Endothelial cell of umbilical vein (primary cell): ENCODE measurements around the gene KIF3A. TPM values are rescaled to one million over a fixed set of nuclear protein-coding genes. Genes with fewer than 3 reads are reported as not detected.

Experiments used
- BruUV-seq: library from RNA; stranded (reverse); fragments of 400-500 nt; replicated peaks from 2 replicates; lab custom pipeline; 2021; lab: Mats Ljungman, UMichigan
- CTCF ChIA-PET: fragments of 300-600, 350-600 bp; sonication (Branson Sonifier 250); formaldehyde crosslinking; loops from one replicate; lab custom pipeline; 2021; ENCODE audit warnings: antibody characterized with exemption, inconsistent platforms; lab: Charles Lee
- POLR2A ChIA-PET: fragments of 300-600, 350-600 bp; sonication (Branson Sonifier 250); formaldehyde crosslinking; loops from one replicate; lab custom pipeline; 2021; ENCODE audit warnings: antibody characterized with exemption, inconsistent platforms; lab: Charles Lee
- DNase-seq: peaks from one replicate; pipeline ENCODE4 v3.0.0-alpha.2; 2011; ENCODE audit warnings: low read depth, low spot score
- FAIRE-seq: peaks from 2 replicates; lab custom pipeline; 2011; peaks lifted over from hg19 to GRCh38; lab: Jason Lieb, UNC
- H2AFZ ChIP-seq: 2 replicates; pipeline ENCODE4 v1.6.0; 2012; ENCODE audit warnings: low read depth, low read length, control low read depth, inconsistent platforms
- H3K27ac ChIP-seq: 2 replicates; pipeline ENCODE4 v1.5.1; 2011; ENCODE audit warnings: low read depth, mild to moderate bottlenecking, control low read depth, low read length, moderate library complexity; ENCODE audit not compliant: insufficient read depth
- H3K27me3 ChIP-seq, 2 experiments: 2 replicates each; pipeline versions ENCODE4 v1.6.0 to v1.6.1; 2011; ENCODE audit warnings: low read length in 2 of 2, mixed read lengths in 1 of 2; ENCODE audit not compliant: control insufficient read depth in 2 of 2, insufficient read depth in 2 of 2
- H3K36me3 ChIP-seq, 2 experiments: 2 replicates in 1 of 2; 3 replicates in 1 of 2; pipeline ENCODE4 v1.5.1; 2011; ENCODE audit warnings: low read length in 2 of 2, mild to moderate bottlenecking in 1 of 2, moderate library complexity in 1 of 2; ENCODE audit not compliant: control insufficient read depth in 2 of 2, insufficient read depth in 2 of 2; ENCODE audit errors: extremely low read depth in 1 of 2
- H3K4me1 ChIP-seq: 3 replicates; pipeline ENCODE4 v1.5.1; 2011; ENCODE audit warnings: mild to moderate bottlenecking, low read length; ENCODE audit not compliant: control insufficient read depth, insufficient read depth; ENCODE audit errors: extremely low read depth
- H3K4me2 ChIP-seq: 2 replicates; pipeline ENCODE4 v1.6.1; 2011; ENCODE audit warnings: low read length, control low read depth, mixed read lengths; ENCODE audit not compliant: insufficient read depth
- H3K4me3 ChIP-seq, 3 experiments: fragments of 200-600 bp in 1 of 3; sonication (generic), shearing (Covaris generic) in 1 of 3; replicated peaks in 1 of 3; 2 replicates each; pipeline ENCODE4 v1.5.1; 2011 to 2016; ENCODE audit warnings: control low read depth in 3 of 3, low read length in 3 of 3, mild to moderate bottlenecking in 2 of 3, inconsistent platforms in 1 of 3, low read depth in 1 of 3, moderate library complexity in 1 of 3; ENCODE audit not compliant: insufficient read depth in 1 of 3
- H3K79me2 ChIP-seq: 2 replicates; pipeline ENCODE4 v1.6.0; 2012; ENCODE audit warnings: low read length, inconsistent platforms; ENCODE audit not compliant: control insufficient read depth, insufficient read depth
- H3K9ac ChIP-seq: replicated peaks from 2 replicates; pipeline ENCODE3; 2011; ENCODE audit warnings: low read length, control low read depth; ENCODE audit not compliant: insufficient read depth; ENCODE audit errors: extremely low read depth
- H3K9me1 ChIP-seq: replicated peaks from 3 replicates; pipeline ENCODE4 v1.6.0; 2011; ENCODE audit warnings: mild to moderate bottlenecking, low read length; ENCODE audit not compliant: control insufficient read depth, insufficient read depth; ENCODE audit errors: extremely low read depth
- H3K9me3 ChIP-seq: replicated peaks from 2 replicates; pipeline ENCODE4 v1.5.1; 2012; ENCODE audit warnings: low read length, inconsistent platforms; ENCODE audit not compliant: control insufficient read depth, insufficient read depth
- H4K20me1 ChIP-seq: replicated peaks from 2 replicates; pipeline ENCODE3; 2011; ENCODE audit warnings: mild to moderate bottlenecking, low read length; ENCODE audit not compliant: control insufficient read depth, insufficient read depth; ENCODE audit errors: extremely low read depth
- EZH2 ChIP-seq: IDR thresholded peaks from 2 replicates; pipeline ENCODE4 v1.6.1; 2012; ENCODE audit warnings: borderline replicate concordance, low read depth, mild to moderate bottlenecking, moderate library complexity, low read length, inconsistent platforms; ENCODE audit not compliant: severe bottlenecking
- FOS ChIP-seq: IDR thresholded peaks from 2 replicates; pipeline ENCODE4 v1.6.1; 2011; ENCODE audit warnings: mild to moderate bottlenecking, low read length, moderate library complexity, borderline replicate concordance; ENCODE audit not compliant: insufficient read depth
- GATA2 ChIP-seq: IDR thresholded peaks from 2 replicates; pipeline ENCODE4 v1.7.0; 2011; ENCODE audit warnings: low read depth, mild to moderate bottlenecking, moderate library complexity, mixed read lengths, low read length; ENCODE audit not compliant: insufficient read length, insufficient read depth
- JUN ChIP-seq: IDR thresholded peaks from 2 replicates; pipeline ENCODE4 v1.6.1; 2011; ENCODE audit warnings: borderline replicate concordance, low read depth; ENCODE audit not compliant: insufficient read length, insufficient read depth
- MYC ChIP-seq: IDR thresholded peaks from one replicate; pipeline ENCODE4 v1.6.1; 2011; ENCODE audit warnings: mild to moderate bottlenecking, low read depth, low read length
- POLR2A ChIP-seq: IDR thresholded peaks from 2 replicates; pipeline ENCODE4 v1.6.1; 2012; ENCODE audit warnings: low read depth, mild to moderate bottlenecking, control low read depth, low read length
- POLR2AphosphoS5 ChIP-seq: IDR thresholded peaks from 2 replicates; pipeline ENCODE4 v1.6.1; 2012; ENCODE audit warnings: low read depth, mild to moderate bottlenecking, control low read depth, low read length, moderate library complexity; ENCODE audit not compliant: insufficient read depth
- dilution Hi-C: fragments of 300-500 bp; cut with MboI; formaldehyde crosslinking; loops from one replicate; pipeline ENCODE4 v1.15.0; 2019; ENCODE audit warnings: low sequenced_read_pairs; ENCODE audit not compliant: extremely low pct_ligation_motif_present
- intact Hi-C: fragments of 100-400 bp; cut with micrococcal nuclease; formaldehyde crosslinking; loops from one replicate; pipeline ENCODE4 v1.10.0; 2022
- polyA plus RNA-seq, 4 experiments: library from polyadenylated mRNA; depleted of rRNA in 3 of 4; stranded (reverse) in 3 of 4; unstranded in 1 of 4; fragments of >200 nt; gene quantifications; 2 replicates each; pipeline versions ENCODE4 v1.2.1 to v1.2.3, GENCODE V29; 2011 to 2012; ENCODE audit warnings: missing spikeins in 1 of 4
- total RNA-seq: library from RNA; stranded (reverse); gene quantifications from 2 replicates; pipeline ENCODE4 v1.2.3, GENCODE V29; 2021
- TF ChIP-seq, protein P1 (sequence below): IDR thresholded peaks from 2 replicates; pipeline ENCODE4 v1.6.1; 2011; ENCODE audit not compliant: insufficient read depth, insufficient read length
- TF ChIP-seq, protein P2 (sequence below), 2 donors: IDR thresholded peaks; 1 replicate in 1 of 2; 2 replicates in 1 of 2; pipeline ENCODE4 v1.5.1; 2011; ENCODE audit warnings: low read length in 2 of 2, mild to moderate bottlenecking in 2 of 2, moderate library complexity in 2 of 2, control low read depth in 1 of 2, inconsistent platforms in 1 of 2, low read depth in 1 of 2; ENCODE audit not compliant: insufficient read depth in 1 of 2; ENCODE audit errors: extremely low read depth in 1 of 2

The KIF3A gene
- total and polyA plus RNA-seq, 2 donors (not counting 3 experiments of a cell fraction or from before 2014, with no cell fraction given), result 3.3 to 11.2 TPM

DNA sequence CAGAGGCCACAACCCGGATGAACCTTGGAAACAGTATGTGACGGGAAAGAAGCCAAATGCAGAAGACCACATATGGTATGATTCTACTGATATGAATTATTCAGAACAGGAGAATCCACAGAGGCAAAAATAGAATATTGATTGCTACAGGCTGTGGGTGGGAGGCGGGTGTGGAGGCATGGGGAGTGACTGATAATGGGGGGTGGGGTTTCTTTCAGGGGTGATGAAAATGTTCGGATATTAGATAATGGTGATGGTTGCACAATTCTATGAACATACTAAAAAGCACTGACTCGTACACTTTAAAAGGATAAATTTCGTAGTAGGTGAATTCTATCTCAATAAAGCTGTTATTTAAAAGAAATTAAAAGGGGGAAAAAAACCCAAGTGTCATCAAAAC, 52.9 kb downstream of the KIF3A start:
- Histone ChIP-seq H2AFZ (no peak overlapping the region), H3K79me2 (no peaks in the 10 kb centered on the region), H3K9me3 (no peaks in the 10 kb centered on the region), H3K4me1 (no peaks in the 10 kb centered on the region), H3K4me3 (no peak overlapping the region), H3K4me2 (no peak overlapping the region), H3K27ac (no peak overlapping the region), H3K9ac (no peak overlapping the region), H3K36me3 (no peaks in the 10 kb centered on the region), H3K27me3 (no peaks in the 10 kb centered on the region), H4K20me1 (no peaks in the 10 kb centered on the region), H3K9me1 (no peaks in the 10 kb centered on the region)
- intact Hi-C loops, result no loop called here
- dilution Hi-C loops, result no loop called here
- FAIRE-seq (no peak), DNase-seq (no peak)
- BruUV-seq, result no TSS peak
- no peak for TF ChIP-seq JUN
- TF ChIP-seq, protein P1, sequence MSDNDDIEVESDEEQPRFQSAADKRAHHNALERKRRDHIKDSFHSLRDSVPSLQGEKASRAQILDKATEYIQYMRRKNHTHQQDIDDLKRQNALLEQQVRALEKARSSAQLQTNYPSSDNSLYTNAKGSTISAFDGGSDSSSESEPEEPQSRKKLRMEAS, result no peak
- TF ChIP-seq POLR2AphosphoS5, result no peak
- no peak for TF ChIP-seq EZH2
- TF ChIP-seq, protein P2, sequence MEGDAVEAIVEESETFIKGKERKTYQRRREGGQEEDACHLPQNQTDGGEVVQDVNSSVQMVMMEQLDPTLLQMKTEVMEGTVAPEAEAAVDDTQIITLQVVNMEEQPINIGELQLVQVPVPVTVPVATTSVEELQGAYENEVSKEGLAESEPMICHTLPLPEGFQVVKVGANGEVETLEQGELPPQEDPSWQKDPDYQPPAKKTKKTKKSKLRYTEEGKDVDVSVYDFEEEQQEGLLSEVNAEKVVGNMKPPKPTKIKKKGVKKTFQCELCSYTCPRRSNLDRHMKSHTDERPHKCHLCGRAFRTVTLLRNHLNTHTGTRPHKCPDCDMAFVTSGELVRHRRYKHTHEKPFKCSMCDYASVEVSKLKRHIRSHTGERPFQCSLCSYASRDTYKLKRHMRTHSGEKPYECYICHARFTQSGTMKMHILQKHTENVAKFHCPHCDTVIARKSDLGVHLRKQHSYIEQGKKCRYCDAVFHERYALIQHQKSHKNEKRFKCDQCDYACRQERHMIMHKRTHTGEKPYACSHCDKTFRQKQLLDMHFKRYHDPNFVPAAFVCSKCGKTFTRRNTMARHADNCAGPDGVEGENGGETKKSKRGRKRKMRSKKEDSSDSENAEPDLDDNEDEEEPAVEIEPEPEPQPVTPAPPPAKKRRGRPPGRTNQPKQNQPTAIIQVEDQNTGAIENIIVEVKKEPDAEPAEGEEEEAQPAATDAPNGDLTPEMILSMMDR (IDR thresholded peaks at IDR 0.05; ENCODE audit: extremely low read depth in 1 of 2, insufficient read depth in 1 of 2, low read depth in 1 of 2, low read length in 2 of 2), result no peak
- TF ChIP-seq FOS, result no peak
- no peak for TF ChIP-seq POLR2A
- no peak for TF ChIP-seq GATA2
- TF ChIP-seq MYC, result no peak
- CTCF ChIA-PET, result no interaction called here
- POLR2A ChIA-PET, result interaction anchor here (0.6 kb wide), 1 partner anchor 131 kb away, joined by 10 read pairs; no protein-coding TSS in a partner anchor
